Activated CD8-positive, alpha-beta T cell treated with anti-CD3 and anti-CD28 coated beads for 36 hours (primary cell): Measurements from ENCODE around the gene CEP128. TPM values are rescaled to one million over a fixed set of nuclear protein-coding genes. Genes with fewer than 3 reads are reported as not detected.

Experiments used
- ATAC-seq: fragments of 200-7000 bp; cut with Tn5 transposase; one replicate; pipeline ENCODE4 v1.10.0; 2021; ENCODE audit warnings: mild to moderate bottlenecking, moderate library complexity
- CTCF ChIA-PET: fragments of 350-600 bp; sonication (Branson Sonifier 250); formaldehyde crosslinking; loops from one replicate; lab custom pipeline; 2021; ENCODE audit warnings: antibody characterized with exemption; lab: Charles Lee
- POLR2A ChIA-PET: fragments of 350-600 bp; sonication (Branson Sonifier 250); formaldehyde crosslinking; loops from one replicate; lab custom pipeline; 2021; ENCODE audit warnings: antibody characterized with exemption; lab: Charles Lee
- DNase-seq: peaks from one replicate; pipeline ENCODE4 v3.0.0-alpha.2; 2020
- H3K27ac Mint-ChIP-seq: one replicate; pipeline ENCODE4 v1.8.0; 2021; ENCODE audit warnings: mild to moderate bottlenecking, mixed read lengths
- H3K27me3 Mint-ChIP-seq: one replicate; pipeline ENCODE4 v1.8.0; 2021; ENCODE audit warnings: mixed read lengths
- H3K36me3 Mint-ChIP-seq: one replicate; pipeline ENCODE4 v1.8.0; 2021; ENCODE audit warnings: low read depth, mixed read lengths
- H3K4me1 Mint-ChIP-seq: one replicate; pipeline ENCODE4 v1.8.0; 2021; ENCODE audit warnings: low read depth, mixed read lengths
- H3K4me3 Mint-ChIP-seq: one replicate; pipeline ENCODE4 v1.8.0; 2021; ENCODE audit warnings: mild to moderate bottlenecking, moderate library complexity, mixed read lengths
- H3K9me3 Mint-ChIP-seq: one replicate; pipeline ENCODE4 v1.8.0; 2021; ENCODE audit warnings: mixed read lengths
- CTCF ChIP-seq: fragments of 200-600 bp; IDR thresholded peaks from one replicate; pipeline ENCODE4 v1.8.0; 2022; ENCODE audit warnings: antibody characterized with exemption, mild to moderate bottlenecking
- intact Hi-C: fragments of 100-400 bp; cut with micrococcal nuclease; formaldehyde crosslinking; loops from one replicate; pipeline ENCODE4 v1.10.0; 2022
- total RNA-seq, 2 experiments: library from RNA; stranded (reverse); gene quantifications; one replicate each; pipeline ENCODE4 v1.2.3, GENCODE V29; 2021

The CEP128 gene
- total RNA-seq, 2 experiments from 2014 or later = 21.6 to 22.5 TPM

GRCh38 chr14:80865565-80865964, 76.0 kb downstream of the CEP128 start:
- no peak overlapping the region for H3K27ac Mint-ChIP-seq
- POLR2A ChIA-PET = no interaction called here
- no peak overlapping the region for H3K4me3 Mint-ChIP-seq
- DNase-seq (no peak), ATAC-seq (no peak)
- H3K9me3 Mint-ChIP-seq = peaks cover 18% of the 10 kb centered on the region
- no peaks in the 10 kb centered on the region for H3K4me1 Mint-ChIP-seq
- no peak for TF ChIP-seq CTCF
- H3K36me3 Mint-ChIP-seq = peaks cover 15% of the 10 kb centered on the region
- CTCF ChIA-PET = no interaction called here
- intact Hi-C loops = no loop called here
- H3K27me3 Mint-ChIP-seq = no peaks in the 10 kb centered on the region

- POLR2A ChIA-PET = no interaction called here
- H3K4me1 Mint-ChIP-seq = no peaks in the 10 kb centered on the region
- H3K4me3 Mint-ChIP-seq = no peak overlapping the region
- peaks cover 10% of the 10 kb centered on the region for H3K9me3 Mint-ChIP-seq
- DNase-seq (no peak), ATAC-seq (no peak)
- TF ChIP-seq CTCF = peak; percentile 28
- H3K27me3 Mint-ChIP-seq = no peaks in the 10 kb centered on the region
- H3K36me3 Mint-ChIP-seq = peaks cover 9% of the 10 kb centered on the region
- no peak overlapping the region for H3K27ac Mint-ChIP-seq
- CTCF ChIA-PET = interaction anchor here (0.9 to 2.1 kb wide), 5 partner anchors 10 to 124 kb away, joined by 3 to 9 read pairs (median 4); no protein-coding TSS in a partner anchor
- intact Hi-C loops = no loop called here
Observed at GRCh38 chr14:80862983-80863382, 78.6 kb downstream of the CEP128 start.

- intact Hi-C loops = no loop called here
- Mint-ChIP-seq H3K27ac (no peak overlapping the region), H3K36me3 (peaks cover 6% of the 10 kb centered on the region), H3K27me3 (no peaks in the 10 kb centered on the region), H3K4me1 (no peaks in the 10 kb centered on the region), H3K4me3 (no peak overlapping the region), H3K9me3 (peaks cover 6% of the 10 kb centered on the region)
- ChIA-PET CTCF (interaction anchor here (1.5 to 2.1 kb wide), 4 partner anchors 12 to 124 kb away, joined by 3 to 9 read pairs (median 6); no protein-coding TSS in a partner anchor), POLR2A (no interaction called here)
- ATAC-seq = no peak
- TF ChIP-seq CTCF = no peak
- DNase-seq = no peak
Observed at GRCh38 chr14:80862541-80862940, 79.0 kb downstream of the CEP128 start.

GRCh38 chr14:80850197-80850814, 91.2 kb downstream of the CEP128 start:
- Mint-ChIP-seq H3K9me3 (no peaks in the 10 kb centered on the region), H3K27me3 (no peaks in the 10 kb centered on the region)
- intact Hi-C loops = no loop called here

More at GRCh38 chr14:80850197-80850814, 91.2 kb downstream of the CEP128 start:
- H3K27ac Mint-ChIP-seq = no peak overlapping the region
- ChIA-PET CTCF (interaction anchor here (0.7 to 1.5 kb wide), 8 partner anchors 13 to 794 kb away, joined by 3 to 9 read pairs (median 3); no protein-coding TSS in a partner anchor), POLR2A (no interaction called here)
- DNase-seq (no peak), ATAC-seq (no peak)
- no peaks in the 10 kb centered on the region for H3K4me1 Mint-ChIP-seq
- H3K4me3 Mint-ChIP-seq = no peak overlapping the region
- no peaks in the 10 kb centered on the region for H3K36me3 Mint-ChIP-seq
- peak; percentile 53 for TF ChIP-seq CTCF
